Colonic mucosa (tissue), 4 donors: Measurements from ENCODE around the gene SRSF10. TPM values are rescaled to one million over a fixed set of nuclear protein-coding genes. Genes with fewer than 3 reads are reported as not detected.

Experiments used
- DNase-seq: peaks from one replicate; pipeline ENCODE4 v3.0.0-alpha.2; 2020
- H3K27ac ChIP-seq: fragments of 200-600 bp; one replicate; pipeline ENCODE4 v1.8.0; 2021
- H3K27me3 ChIP-seq: fragments of 200-600 bp; one replicate; pipeline ENCODE4 v1.8.0; 2021
- H3K36me3 ChIP-seq: fragments of 200-600 bp; one replicate; pipeline ENCODE4 v1.8.0; 2021
- H3K4me1 ChIP-seq: fragments of 200-600 bp; one replicate; pipeline ENCODE4 v1.8.0; 2021; ENCODE audit warnings: mild to moderate bottlenecking
- H3K4me3 ChIP-seq: fragments of 200-600 bp; one replicate; pipeline ENCODE4 v1.8.0; 2021
- H3K9ac ChIP-seq, 2 donors: one replicate each; pipeline ENCODE4 v1.7.0; 2013; ENCODE audit warnings: control low read depth in 2 of 2, low read depth in 2 of 2, low read length in 2 of 2
- H3K9me3 ChIP-seq: fragments of 200-600 bp; one replicate; pipeline ENCODE4 v1.8.0; 2021
- intact Hi-C: fragments of 100-400 bp; cut with DNase I; formaldehyde crosslinking; loops from one replicate; pipeline ENCODE4 v1.14.1; 2022
- total RNA-seq, 2 donors: library from RNA; stranded (reverse); fragmentation: NEBNext Ultra II Directional in 1 of 2; extraction: Animal tissue kit (Norgen Biotek cat#: 25700) in 1 of 2; gene quantifications; one replicate each; pipeline ENCODE4 v1.2.1, GENCODE V29; 2021
- TF ChIP-seq, protein P1 (sequence below): fragments of 200-600 bp; IDR thresholded peaks from one replicate; pipeline ENCODE4 v1.8.0; 2022; ENCODE audit warnings: antibody characterized with exemption, mild to moderate bottlenecking
- donor health status: healthy.
- donor health status: DM: no; HTN: no; CAD: no.
- donor health status: DM: no; HTN: no; CAD: no.

The SRSF10 gene
- total RNA-seq, 2 donors from 2014 or later, result 76.8 to 115 TPM

DNA sequence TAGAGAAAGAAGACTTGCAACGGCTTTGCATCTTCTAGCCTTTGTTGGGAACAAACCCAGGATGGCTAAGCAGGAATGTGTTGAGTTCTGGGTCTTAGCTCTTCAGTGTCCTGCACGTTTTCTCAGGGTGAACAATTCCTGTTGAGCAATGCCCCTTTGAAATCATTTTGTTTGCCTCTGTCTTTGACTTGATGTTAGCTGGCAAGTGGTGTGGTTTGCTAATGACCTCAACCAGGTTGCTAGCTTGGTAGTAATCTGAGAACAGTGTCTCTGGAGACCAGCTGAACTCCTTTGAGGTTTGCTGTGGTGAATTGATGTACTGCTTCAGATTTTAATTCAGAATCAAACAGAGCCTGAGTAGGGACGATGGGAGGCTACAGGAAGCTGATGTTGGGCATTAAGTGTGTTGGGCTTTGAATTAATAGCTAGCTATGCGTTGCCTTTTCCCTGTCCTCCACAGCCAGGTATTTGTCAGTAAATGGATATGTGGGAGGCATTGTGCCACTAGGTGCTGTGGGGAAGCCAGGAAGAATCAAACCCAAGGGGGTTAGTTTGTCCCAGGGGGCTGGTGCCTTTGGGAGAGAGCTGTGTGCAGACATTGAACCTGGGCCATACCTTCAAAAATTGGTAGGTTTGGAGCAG, 23.3 kb upstream of the SRSF10 start:
- Histone ChIP-seq H3K4me3 (no peak overlapping the region), H3K9ac (no peak overlapping the region), H3K4me1 (no peaks in the 10 kb centered on the region), H3K36me3 (no peaks in the 10 kb centered on the region), H3K27ac (no peak overlapping the region), H3K9me3 (no peaks in the 10 kb centered on the region), H3K27me3 (no peaks in the 10 kb centered on the region)
- intact Hi-C loops, result no loop called here
- no peak for DNase-seq
- TF ChIP-seq, protein P1, sequence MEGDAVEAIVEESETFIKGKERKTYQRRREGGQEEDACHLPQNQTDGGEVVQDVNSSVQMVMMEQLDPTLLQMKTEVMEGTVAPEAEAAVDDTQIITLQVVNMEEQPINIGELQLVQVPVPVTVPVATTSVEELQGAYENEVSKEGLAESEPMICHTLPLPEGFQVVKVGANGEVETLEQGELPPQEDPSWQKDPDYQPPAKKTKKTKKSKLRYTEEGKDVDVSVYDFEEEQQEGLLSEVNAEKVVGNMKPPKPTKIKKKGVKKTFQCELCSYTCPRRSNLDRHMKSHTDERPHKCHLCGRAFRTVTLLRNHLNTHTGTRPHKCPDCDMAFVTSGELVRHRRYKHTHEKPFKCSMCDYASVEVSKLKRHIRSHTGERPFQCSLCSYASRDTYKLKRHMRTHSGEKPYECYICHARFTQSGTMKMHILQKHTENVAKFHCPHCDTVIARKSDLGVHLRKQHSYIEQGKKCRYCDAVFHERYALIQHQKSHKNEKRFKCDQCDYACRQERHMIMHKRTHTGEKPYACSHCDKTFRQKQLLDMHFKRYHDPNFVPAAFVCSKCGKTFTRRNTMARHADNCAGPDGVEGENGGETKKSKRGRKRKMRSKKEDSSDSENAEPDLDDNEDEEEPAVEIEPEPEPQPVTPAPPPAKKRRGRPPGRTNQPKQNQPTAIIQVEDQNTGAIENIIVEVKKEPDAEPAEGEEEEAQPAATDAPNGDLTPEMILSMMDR, result no peak

DNA sequence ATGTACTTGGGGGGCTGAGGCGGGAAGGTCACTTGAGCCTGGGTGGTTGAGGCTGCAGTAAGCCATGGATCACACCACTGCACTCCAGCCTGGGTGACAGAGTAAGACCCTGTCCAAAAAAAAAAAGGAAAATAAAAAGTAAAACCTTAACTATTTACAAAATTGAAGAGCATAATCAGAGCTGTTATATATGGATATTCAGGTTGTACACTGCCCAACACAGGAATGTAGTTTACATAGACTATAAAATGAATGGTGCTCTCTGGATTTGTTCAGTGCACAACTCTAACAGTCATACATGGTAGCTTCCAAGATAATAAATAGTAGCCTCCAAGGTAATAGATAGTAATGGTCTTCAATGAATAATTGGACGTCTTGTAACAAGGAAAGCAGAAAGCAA, 22.6 kb upstream of the SRSF10 start:
- TF ChIP-seq, protein P1, result no peak

DNA sequence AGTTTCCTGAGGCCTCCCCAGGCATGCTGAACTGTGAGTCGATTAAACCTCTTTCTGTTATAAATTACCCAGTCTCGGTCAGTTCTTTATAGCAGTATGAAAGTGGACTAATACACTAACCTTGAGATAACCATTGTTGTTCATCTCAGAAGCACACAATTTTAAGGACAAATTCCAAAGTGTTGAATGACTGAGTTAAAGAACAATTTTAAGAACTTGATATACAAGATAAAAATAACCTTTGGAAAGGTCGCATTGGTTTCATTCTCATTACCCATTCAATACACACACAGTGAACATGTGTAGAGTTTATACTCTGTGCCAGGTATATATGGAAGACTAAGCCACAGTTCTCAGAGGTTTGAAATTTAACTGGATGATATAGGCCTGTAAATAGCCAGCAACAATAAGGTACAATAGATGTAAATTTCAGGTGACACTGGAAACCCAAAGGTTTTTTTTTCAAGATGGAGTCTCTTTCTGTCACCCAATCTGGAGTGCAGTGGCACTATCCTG, 19.1 kb upstream of the SRSF10 start:
- intact Hi-C loops, result no loop called here
- Histone ChIP-seq H3K27ac (no peak overlapping the region), H3K27me3 (no peaks in the 10 kb centered on the region), H3K36me3 (no peaks in the 10 kb centered on the region), H3K4me3 (no peak overlapping the region), H3K9me3 (no peaks in the 10 kb centered on the region), H3K4me1 (no peaks in the 10 kb centered on the region), H3K9ac (no peak overlapping the region)
- TF ChIP-seq, protein P1, result no peak
- DNase-seq, result no peak

More for the DNA sequence above, 22.6 kb upstream of the SRSF10 start:
- intact Hi-C loops, result no loop called here
- Histone ChIP-seq H3K9ac (no peak overlapping the region), H3K27ac (no peak overlapping the region), H3K4me1 (no peaks in the 10 kb centered on the region), H3K4me3 (no peak overlapping the region), H3K27me3 (no peaks in the 10 kb centered on the region), H3K9me3 (no peaks in the 10 kb centered on the region), H3K36me3 (no peaks in the 10 kb centered on the region)
- no peak for DNase-seq

DNA sequence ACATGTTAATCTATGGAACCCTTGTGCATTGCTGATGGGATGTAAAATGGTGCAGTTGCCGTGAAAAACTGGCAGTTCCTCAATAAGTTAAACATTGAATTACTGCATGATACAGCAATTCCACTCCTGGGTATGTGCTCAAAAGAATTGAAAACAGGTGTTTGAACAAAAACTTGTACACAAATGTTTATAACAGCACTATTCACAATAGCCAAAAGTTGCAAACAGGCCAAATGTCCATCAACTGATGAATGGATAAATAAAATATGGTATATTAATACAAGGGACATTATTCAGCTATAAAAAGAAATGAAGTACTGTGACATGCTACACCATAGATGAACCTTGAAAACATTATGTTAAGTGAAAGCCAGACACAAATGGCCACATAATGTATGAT, 17.7 kb upstream of the SRSF10 start:
- H3K9me3 ChIP-seq, result no peaks in the 10 kb centered on the region
- no peaks in the 10 kb centered on the region for H3K36me3 ChIP-seq
- H3K4me3 ChIP-seq, result no peak overlapping the region
- no peaks in the 10 kb centered on the region for H3K27me3 ChIP-seq
- no peak for DNase-seq
- TF ChIP-seq, protein P1, result no peak
- H3K27ac ChIP-seq, result no peak overlapping the region
- intact Hi-C loops, result no loop called here
- H3K4me1 ChIP-seq, result no peaks in the 10 kb centered on the region
- H3K9ac ChIP-seq, result no peak overlapping the region

DNA sequence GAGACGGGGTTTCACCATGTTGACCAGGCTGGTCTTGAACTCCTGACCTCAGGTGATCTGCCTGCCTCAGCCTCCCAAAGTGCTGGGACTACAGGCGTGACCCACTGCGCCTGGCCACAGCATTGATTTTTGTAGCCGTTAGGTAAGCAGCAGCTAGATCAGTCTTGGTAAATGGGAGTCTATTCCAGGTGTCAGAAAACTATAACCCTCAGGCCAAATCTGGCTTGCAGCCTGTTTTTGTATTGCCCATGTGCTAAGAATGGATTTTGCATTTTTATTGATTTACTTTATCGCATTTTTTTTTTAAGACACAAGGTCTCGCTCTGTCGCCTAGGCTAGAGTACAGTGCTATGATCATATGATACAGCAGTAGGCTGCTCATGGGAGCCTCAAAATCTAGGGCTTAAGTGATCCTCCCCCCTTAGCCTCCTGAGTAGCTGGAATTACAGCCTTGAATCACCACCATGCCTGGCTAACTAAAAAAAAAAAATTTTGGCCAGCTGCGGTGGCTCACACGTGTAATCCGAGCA, 16.6 kb upstream of the SRSF10 start:
- H3K9me3 ChIP-seq, result no peaks in the 10 kb centered on the region
- intact Hi-C loops, result no loop called here
- no peaks in the 10 kb centered on the region for H3K27me3 ChIP-seq
- no peak for DNase-seq
- no peak overlapping the region for H3K27ac ChIP-seq
- no peaks in the 10 kb centered on the region for H3K36me3 ChIP-seq
- no peak overlapping the region for H3K4me3 ChIP-seq
- TF ChIP-seq, protein P1, result no peak
- no peaks in the 10 kb centered on the region for H3K4me1 ChIP-seq
- H3K9ac ChIP-seq, result no peak overlapping the region
